Spinal cord (tissue), 4 donors: Measurements from ENCODE around the gene SLC16A2. TPM values are rescaled to one million over a fixed set of nuclear protein-coding genes. Genes with fewer than 3 reads are reported as not detected.

ENCODE experiments used
- polyA plus RNA-seq, 2 donors: library from polyadenylated mRNA; unstranded; fragments of 120-200 nt; gene quantifications; one replicate each; pipeline ENCODE4 v1.2.1, GENCODE V29; 2013; ENCODE audit not compliant: insufficient read length in 2 of 2
- small RNA-seq: library from RNA; depleted of rRNA; stranded (forward); fragments of <200 nt; gene quantifications from one replicate; pipeline ENCODE3, GENCODE V24; 2014; ENCODE audit warnings: low replicate concordance
- total RNA-seq, 2 donors: library from RNA; depleted of rRNA in 1 of 2; stranded (reverse); fragments of 120-200 nt in 1 of 2; fragments of >200 nt in 1 of 2; gene quantifications; one replicate each; pipeline versions ENCODE4 v1.2.3 to v1.2.4, GENCODE V29; 2013 to 2014

Gene SLC16A2
- total and polyA plus RNA-seq, 4 donors = 21.0 to 57.7 (median 44.3) TPM

Small RNA genes within 50 kb of the gene (small RNA-seq; reads per million reads assigned to genes)
- gene RN7SL790P = not detected

Other genes with a start within 250 kb of the SLC16A2 start
- not detected for gene ZCCHC13, start 117.3 kb upstream of the SLC16A2 start, total RNA-seq
- gene ZCCHC13, start 117.3 kb upstream of the SLC16A2 start, polyA plus RNA-seq = not detected
- 10 to 100 TPM; 52.3 to 94.9 TPM for gene RLIM, start 193.1 kb downstream of the SLC16A2 start, total RNA-seq
- 10 to 100 TPM; 24.3 to 32.2 TPM for gene RLIM, start 193.1 kb downstream of the SLC16A2 start, polyA plus RNA-seq